Measurements from ENCODE around the gene TVP23C.
"Not testable (repeated sequence)": the region's sequence is repeated elsewhere in the genome, so short reads cannot be mapped to it uniquely, and the experiment has no call there.

The TVP23C gene

GRCh38 chr17:15507001-15507400 lies 56.3 kb downstream of the TVP23C start:
- H2AFZ ChIP-seq (ENCODE audit: insufficient read depth, low read length, poor library complexity): no peak overlapping the region

GRCh38 chr17:15505708-15506107 lies 57.6 kb downstream of the TVP23C start:
- not testable (repeated sequence) for H3K79me2 ChIP-seq (ENCODE audit: control insufficient read depth, insufficient read depth, low read length, poor library complexity); H2BK12ac ChIP-seq (ENCODE audit: low read length); H4K8ac ChIP-seq (ENCODE audit: low read depth, low read length); H2AK5ac ChIP-seq (ENCODE audit: low read length); H3K79me1 ChIP-seq (ENCODE audit: low read length); DNase-seq; H3K18ac ChIP-seq (ENCODE audit: low read length); H3K14ac ChIP-seq (ENCODE audit: low read length); H3K27ac ChIP-seq (ENCODE audit: low read depth, low read length); H3K4me3 ChIP-seq (ENCODE audit: low read depth, low read length); H3K23ac ChIP-seq (ENCODE audit: low read length); H3K9me3 ChIP-seq (ENCODE audit: insufficient read depth, low read depth, low read length); H3K4me1 ChIP-seq (ENCODE audit: control insufficient read depth in 1 of 2, insufficient read depth in 2 of 2, low read length in 2 of 2); H3K4ac ChIP-seq (ENCODE audit: low read depth, low read length); H3K9ac ChIP-seq (ENCODE audit: low read length); H3K4me2 ChIP-seq (ENCODE audit: low read length); H4K12ac ChIP-seq (ENCODE audit: low read depth, low read length); H3K27me3 ChIP-seq (ENCODE audit: insufficient read depth, low read length); H2BK120ac ChIP-seq (ENCODE audit: insufficient read depth, low read length, poor library complexity); H4K91ac ChIP-seq (ENCODE audit: low read depth, low read length); H2BK5ac ChIP-seq (ENCODE audit: low read depth, low read length, poor library complexity); H2AFZ ChIP-seq (ENCODE audit: insufficient read depth, low read length, poor library complexity)
- peaks cover 19 to 22% of the 10 kb centered on the region in 2 experiments for H3K36me3 ChIP-seq (ENCODE audit: control insufficient read depth in 1 of 2, insufficient read depth in 2 of 2, low read length in 2 of 2)
- WGBS (ENCODE audit: extremely low coverage, insufficient coverage, insufficient read length): no CpG with 5 or more reads among the region's 32 CpGs

More at GRCh38 chr17:15507001-15507400, 56.3 kb downstream of the TVP23C start:
- Histone ChIP-seq H4K12ac (ENCODE audit: low read depth, low read length) (no peak overlapping the region), H3K14ac (ENCODE audit: low read length) (no peak overlapping the region), H3K79me1 (ENCODE audit: low read length) (peaks cover 4% of the 10 kb centered on the region), H3K27ac (ENCODE audit: low read depth, low read length) (no peak overlapping the region), H3K36me3 (ENCODE audit: control insufficient read depth in 1 of 2, insufficient read depth in 2 of 2, low read length in 2 of 2) (peaks cover 14 to 17% of the 10 kb centered on the region in 2 experiments), H4K8ac (ENCODE audit: low read depth, low read length) (no peak overlapping the region), H2BK12ac (ENCODE audit: low read length) (no peak overlapping the region), H3K9me3 (ENCODE audit: insufficient read depth, low read depth, low read length) (no peaks in the 10 kb centered on the region), H3K4ac (ENCODE audit: low read depth, low read length) (no peak overlapping the region), H3K9ac (ENCODE audit: low read length) (no peak overlapping the region), H2AK5ac (ENCODE audit: low read length) (no peak overlapping the region), H3K23ac (ENCODE audit: low read length) (no peak overlapping the region), H4K91ac (ENCODE audit: low read depth, low read length) (no peak overlapping the region), H3K4me3 (ENCODE audit: low read depth, low read length) (no peak overlapping the region), H3K18ac (ENCODE audit: low read length) (no peak overlapping the region), H3K79me2 (ENCODE audit: control insufficient read depth, insufficient read depth, low read length, poor library complexity) (no peaks in the 10 kb centered on the region), H2BK5ac (ENCODE audit: low read depth, low read length, poor library complexity) (no peak overlapping the region), H2BK120ac (ENCODE audit: insufficient read depth, low read length, poor library complexity) (no peak overlapping the region), H3K4me2 (ENCODE audit: low read length) (no peak overlapping the region), H3K4me1 (ENCODE audit: control insufficient read depth in 1 of 2, insufficient read depth in 2 of 2, low read length in 2 of 2) (peaks cover 0 to 1% of the 10 kb centered on the region in 2 experiments), H3K27me3 (ENCODE audit: insufficient read depth, low read length) (no peaks in the 10 kb centered on the region)
- DNase-seq: no peak
- WGBS (ENCODE audit: extremely low coverage, insufficient coverage, insufficient read length): no CpG with 5 or more reads among the region's 9 CpGs

GRCh38 chr17:15503731-15504130 lies 59.6 kb downstream of the TVP23C start:
- DNase-seq: no peak
- Histone ChIP-seq H3K14ac (ENCODE audit: low read length) (no peak overlapping the region), H4K91ac (ENCODE audit: low read depth, low read length) (no peak overlapping the region), H3K27ac (ENCODE audit: low read depth, low read length) (no peak overlapping the region), H3K4me1 (ENCODE audit: control insufficient read depth in 1 of 2, insufficient read depth in 2 of 2, low read length in 2 of 2) (peaks cover 0 to 1% of the 10 kb centered on the region in 2 experiments), H3K18ac (ENCODE audit: low read length) (no peak overlapping the region), H3K23ac (ENCODE audit: low read length) (no peak overlapping the region), H3K27me3 (ENCODE audit: insufficient read depth, low read length) (no peaks in the 10 kb centered on the region), H3K9ac (ENCODE audit: low read length) (no peak overlapping the region), H2BK12ac (ENCODE audit: low read length) (no peak overlapping the region), H3K36me3 (ENCODE audit: control insufficient read depth in 1 of 2, insufficient read depth in 2 of 2, low read length in 2 of 2) (peaks cover 30 to 33% of the 10 kb centered on the region in 2 experiments), H2BK5ac (ENCODE audit: low read depth, low read length, poor library complexity) (no peak overlapping the region), H4K12ac (ENCODE audit: low read depth, low read length) (no peak overlapping the region), H3K4ac (ENCODE audit: low read depth, low read length) (no peak overlapping the region), H3K79me1 (ENCODE audit: low read length) (peaks cover 4% of the 10 kb centered on the region), H3K4me2 (ENCODE audit: low read length) (no peak overlapping the region), H3K4me3 (ENCODE audit: low read depth, low read length) (no peak overlapping the region), H3K79me2 (ENCODE audit: control insufficient read depth, insufficient read depth, low read length, poor library complexity) (no peaks in the 10 kb centered on the region), H4K8ac (ENCODE audit: low read depth, low read length) (no peak overlapping the region), H2AK5ac (ENCODE audit: low read length) (no peak overlapping the region), H2BK120ac (ENCODE audit: insufficient read depth, low read length, poor library complexity) (no peak overlapping the region), H2AFZ (ENCODE audit: insufficient read depth, low read length, poor library complexity) (no peak overlapping the region), H3K9me3 (ENCODE audit: insufficient read depth, low read depth, low read length) (no peaks in the 10 kb centered on the region)
- WGBS (ENCODE audit: extremely low coverage, insufficient coverage, insufficient read length): no CpG with 5 or more reads among the region's 2 CpGs

GRCh38 chr17:15502369-15503112 lies 60.7 kb downstream of the TVP23C start:
- Histone ChIP-seq H3K4me1 (ENCODE audit: control insufficient read depth in 1 of 2, insufficient read depth in 2 of 2, low read length in 2 of 2) (peaks cover 0 to 1% of the 10 kb centered on the region in 2 experiments), H3K27me3 (ENCODE audit: insufficient read depth, low read length) (no peaks in the 10 kb centered on the region), H2BK120ac (ENCODE audit: insufficient read depth, low read length, poor library complexity) (peak overlapping the region; percentile 6), H3K4me3 (ENCODE audit: low read depth, low read length) (no peak overlapping the region), H3K9me3 (ENCODE audit: insufficient read depth, low read depth, low read length) (no peaks in the 10 kb centered on the region), H3K23ac (ENCODE audit: low read length) (no peak overlapping the region), H3K4ac (ENCODE audit: low read depth, low read length) (no peak overlapping the region), H2BK5ac (ENCODE audit: low read depth, low read length, poor library complexity) (no peak overlapping the region), H4K91ac (ENCODE audit: low read depth, low read length) (peak overlapping the region; percentile 20), H3K18ac (ENCODE audit: low read length) (peak overlapping the region; percentile 2), H3K79me1 (ENCODE audit: low read length) (peaks cover 4% of the 10 kb centered on the region), H3K4me2 (ENCODE audit: low read length) (peak overlapping the region; percentile 34), H2BK12ac (ENCODE audit: low read length) (peak overlapping the region; percentile 81), H4K8ac (ENCODE audit: low read depth, low read length) (peak overlapping the region; percentile 3), H2AFZ (ENCODE audit: insufficient read depth, low read length, poor library complexity) (no peak overlapping the region), H3K79me2 (ENCODE audit: control insufficient read depth, insufficient read depth, low read length, poor library complexity) (no peaks in the 10 kb centered on the region), H3K9ac (ENCODE audit: low read length) (no peak overlapping the region), H3K14ac (ENCODE audit: low read length) (peak overlapping the region; percentile 3), H4K12ac (ENCODE audit: low read depth, low read length) (no peak overlapping the region), H2AK5ac (ENCODE audit: low read length) (peak overlapping the region; percentile 28), H3K36me3 (ENCODE audit: control insufficient read depth in 1 of 2, insufficient read depth in 2 of 2, low read length in 2 of 2) (peaks cover 25 to 30% of the 10 kb centered on the region in 2 experiments), H3K27ac (ENCODE audit: low read depth, low read length) (no peak overlapping the region)
- 97% methylated on average over 2 of the region's 32 CpGs for WGBS (ENCODE audit: extremely low coverage, insufficient coverage, insufficient read length)
- DNase-seq: peak; percentile 64 to 83
